Nephron (organoid): ENCODE results near the gene PTPRN2.

Experiments
- H3K27ac Mint-ChIP-seq, 3 experiments: 2 replicates each; pipeline ENCODE4 v1.8.0; 2020; ENCODE audit warnings: mixed read lengths in 3 of 3, mild to moderate bottlenecking in 2 of 3, moderate library complexity in 1 of 3
- H3K27me3 Mint-ChIP-seq: 2 replicates; pipeline ENCODE4 v1.8.0; 2021; ENCODE audit warnings: low read depth, mild to moderate bottlenecking, moderate library complexity, mixed read lengths
- H3K36me3 Mint-ChIP-seq: 2 replicates; pipeline ENCODE4 v1.8.0; 2020; ENCODE audit warnings: low read depth, mixed read lengths
- H3K4me1 Mint-ChIP-seq: 2 replicates; pipeline ENCODE4 v1.8.0; 2020; ENCODE audit warnings: mixed read lengths
- H3K4me3 Mint-ChIP-seq, 3 experiments: 2 replicates each; pipeline ENCODE4 v1.8.0; 2020; ENCODE audit warnings: mild to moderate bottlenecking in 3 of 3, mixed read lengths in 3 of 3, moderate library complexity in 2 of 3
- H3K9me3 Mint-ChIP-seq: 2 replicates; pipeline ENCODE4 v1.8.0; 2020; ENCODE audit warnings: mixed read lengths
- TF ChIP-seq, protein P1 (sequence below), 3 experiments: fragments of 200-600 bp; sonication (generic); IDR thresholded peaks; one replicate each; pipeline ENCODE4 v1.5.0; 2021; ENCODE audit warnings: antibody characterized with exemption in 3 of 3; ENCODE audit not compliant: unreplicated experiment in 3 of 3

PTPRN2 gene

DNA sequence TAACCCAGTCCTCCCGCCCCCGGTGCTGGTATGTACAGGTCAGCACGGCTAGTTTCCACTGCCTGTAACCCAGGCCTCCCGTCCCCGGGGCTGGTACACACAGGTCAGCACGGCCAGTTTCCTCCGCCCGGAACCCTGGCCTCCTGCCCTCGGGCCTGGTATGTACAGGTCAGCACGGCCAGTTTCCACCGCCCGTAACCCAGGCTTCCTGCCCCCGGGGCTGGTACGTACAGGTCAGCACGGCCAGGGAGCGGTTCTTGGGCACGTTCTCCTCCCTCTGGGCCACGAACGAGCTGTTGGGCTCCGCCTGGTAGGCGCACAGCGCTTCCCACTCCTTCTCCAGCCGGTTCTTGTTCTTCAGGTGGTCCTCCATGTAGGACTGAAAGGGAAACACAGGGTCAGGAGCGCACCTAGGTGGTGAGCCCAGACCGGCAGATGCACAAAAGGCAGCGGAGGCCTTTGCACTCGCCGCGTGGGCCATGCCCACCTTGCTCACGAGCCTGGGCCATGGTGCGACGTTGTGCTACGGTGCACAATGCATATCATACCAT is 966.4 kb downstream of the PTPRN2 start:
- peaks cover 34% of the 10 kb centered on the region for H3K27me3 Mint-ChIP-seq
- no peaks in the 10 kb centered on the region for H3K9me3 Mint-ChIP-seq
- H3K4me3 Mint-ChIP-seq = no peak overlapping the region
- H3K4me1 Mint-ChIP-seq = peaks cover 6% of the 10 kb centered on the region
- no peak overlapping the region for H3K27ac Mint-ChIP-seq
- TF ChIP-seq, protein P1, sequence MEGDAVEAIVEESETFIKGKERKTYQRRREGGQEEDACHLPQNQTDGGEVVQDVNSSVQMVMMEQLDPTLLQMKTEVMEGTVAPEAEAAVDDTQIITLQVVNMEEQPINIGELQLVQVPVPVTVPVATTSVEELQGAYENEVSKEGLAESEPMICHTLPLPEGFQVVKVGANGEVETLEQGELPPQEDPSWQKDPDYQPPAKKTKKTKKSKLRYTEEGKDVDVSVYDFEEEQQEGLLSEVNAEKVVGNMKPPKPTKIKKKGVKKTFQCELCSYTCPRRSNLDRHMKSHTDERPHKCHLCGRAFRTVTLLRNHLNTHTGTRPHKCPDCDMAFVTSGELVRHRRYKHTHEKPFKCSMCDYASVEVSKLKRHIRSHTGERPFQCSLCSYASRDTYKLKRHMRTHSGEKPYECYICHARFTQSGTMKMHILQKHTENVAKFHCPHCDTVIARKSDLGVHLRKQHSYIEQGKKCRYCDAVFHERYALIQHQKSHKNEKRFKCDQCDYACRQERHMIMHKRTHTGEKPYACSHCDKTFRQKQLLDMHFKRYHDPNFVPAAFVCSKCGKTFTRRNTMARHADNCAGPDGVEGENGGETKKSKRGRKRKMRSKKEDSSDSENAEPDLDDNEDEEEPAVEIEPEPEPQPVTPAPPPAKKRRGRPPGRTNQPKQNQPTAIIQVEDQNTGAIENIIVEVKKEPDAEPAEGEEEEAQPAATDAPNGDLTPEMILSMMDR (IDR thresholded peaks at IDR 0.05; ENCODE audit: unreplicated experiment in 3 of 3) = no peak
- no peaks in the 10 kb centered on the region for H3K36me3 Mint-ChIP-seq

DNA sequence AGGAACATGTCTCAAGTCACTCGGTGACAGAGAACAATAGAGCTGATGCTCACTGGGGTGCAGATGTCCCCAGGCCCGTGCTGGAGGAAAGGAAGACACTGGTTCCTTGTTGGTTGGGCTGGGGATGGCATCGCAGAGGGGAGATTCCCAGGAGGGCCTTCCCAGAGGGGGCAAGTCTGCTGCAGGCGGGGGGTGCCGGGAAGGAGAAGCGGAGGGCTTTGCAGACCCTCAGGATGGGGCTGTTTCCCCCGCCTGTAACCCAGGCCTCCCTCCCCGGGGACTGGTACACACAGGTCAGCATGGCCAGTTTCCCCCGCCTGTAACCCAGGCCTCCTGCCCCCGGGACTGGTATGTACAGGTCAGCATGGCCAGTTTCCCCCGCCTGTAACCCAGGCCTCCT is 967.0 kb downstream of the PTPRN2 start:
- H3K27ac Mint-ChIP-seq = no peak overlapping the region
- TF ChIP-seq, protein P1 (IDR thresholded peaks at IDR 0.05; ENCODE audit: unreplicated experiment in 3 of 3) = no peak
- H3K27me3 Mint-ChIP-seq = peaks cover 30% of the 10 kb centered on the region
- no peaks in the 10 kb centered on the region for H3K36me3 Mint-ChIP-seq
- no peak overlapping the region for H3K4me3 Mint-ChIP-seq
- no peaks in the 10 kb centered on the region for H3K9me3 Mint-ChIP-seq
- peaks cover 12% of the 10 kb centered on the region for H3K4me1 Mint-ChIP-seq

DNA sequence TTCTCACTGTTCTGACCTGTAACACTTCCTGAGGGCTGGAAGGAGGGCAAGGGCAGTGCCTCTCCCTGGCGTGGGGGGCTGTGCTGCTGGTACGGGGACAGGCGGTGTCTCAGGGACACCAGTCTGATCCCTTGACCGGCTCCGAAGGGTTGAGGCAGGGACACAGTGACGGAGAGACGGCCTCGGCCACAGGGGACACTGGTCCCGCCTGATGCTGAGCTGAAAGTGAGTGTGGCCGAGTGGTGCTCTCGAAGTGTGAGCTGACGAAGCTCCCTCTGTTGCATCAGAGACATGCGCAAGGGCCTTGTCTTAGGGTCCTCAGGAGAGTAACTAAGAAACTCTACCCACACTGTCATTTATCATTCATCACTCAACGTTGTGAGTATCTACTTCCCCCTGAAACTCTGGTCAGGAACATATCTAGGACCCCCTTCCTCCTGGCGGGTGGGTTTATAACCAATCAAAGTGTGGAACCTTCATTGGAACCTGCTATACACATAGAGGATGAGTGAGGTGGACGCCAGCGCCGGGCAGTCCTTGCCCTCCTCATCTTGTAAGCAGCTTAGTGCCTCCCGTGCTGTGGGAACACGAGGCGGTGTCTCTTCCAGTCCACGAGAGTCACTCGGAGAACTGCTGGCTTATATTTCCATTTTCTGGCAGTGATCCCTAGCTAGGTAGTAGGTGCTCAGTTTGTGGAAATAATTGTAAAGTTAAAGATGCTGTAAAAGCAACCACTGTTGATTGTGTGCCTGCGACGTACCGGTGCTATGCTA is 967.7 kb downstream of the PTPRN2 start:
- TF ChIP-seq, protein P1 (IDR thresholded peaks at IDR 0.05; ENCODE audit: unreplicated experiment in 3 of 3) = no peak
- H3K36me3 Mint-ChIP-seq = no peaks in the 10 kb centered on the region
- peaks cover 25% of the 10 kb centered on the region for H3K27me3 Mint-ChIP-seq
- no peak overlapping the region for H3K4me3 Mint-ChIP-seq
- peaks cover 19% of the 10 kb centered on the region for H3K4me1 Mint-ChIP-seq
- H3K27ac Mint-ChIP-seq = no peak overlapping the region
- no peaks in the 10 kb centered on the region for H3K9me3 Mint-ChIP-seq

DNA sequence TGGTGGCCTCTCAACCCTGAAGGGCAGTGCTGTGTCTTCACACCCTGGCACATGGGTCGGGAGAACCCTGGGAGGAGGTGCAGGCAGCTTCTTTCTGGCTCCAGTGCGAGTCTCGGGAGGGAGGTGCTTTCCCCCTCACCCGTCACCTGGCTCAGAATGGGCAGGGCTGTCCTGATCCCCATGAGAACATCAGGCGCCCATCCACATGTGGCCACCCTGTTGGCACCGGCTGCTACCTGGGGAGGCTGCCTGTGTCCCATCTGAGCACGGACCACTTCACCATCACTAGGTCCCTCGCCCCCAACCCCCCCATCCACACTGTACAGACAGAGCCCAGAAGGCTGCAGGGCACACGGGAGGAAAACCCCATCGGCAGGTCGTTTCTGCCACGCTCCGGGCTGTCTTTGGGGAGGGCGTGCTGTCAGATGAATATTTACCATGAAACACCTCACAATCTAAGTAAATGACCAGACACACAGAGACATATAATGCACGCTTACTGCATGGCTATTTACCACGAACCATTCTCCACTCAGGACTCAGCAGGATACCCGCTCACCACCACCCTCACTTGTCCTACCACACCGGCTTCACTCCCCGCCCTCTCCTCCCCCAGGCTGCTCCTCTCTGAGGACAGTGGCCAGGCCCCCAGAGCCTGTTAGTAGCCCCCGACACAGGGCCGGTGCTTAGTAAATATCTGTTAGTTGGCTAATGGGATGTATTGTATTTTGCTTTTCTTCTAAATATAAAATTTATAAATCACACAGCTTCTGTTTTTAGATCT is 968.6 kb downstream of the PTPRN2 start:
- Mint-ChIP-seq H3K9me3 (no peaks in the 10 kb centered on the region), H3K27ac (no peak overlapping the region), H3K36me3 (no peaks in the 10 kb centered on the region), H3K27me3 (peaks cover 21% of the 10 kb centered on the region), H3K4me1 (peaks cover 26% of the 10 kb centered on the region), H3K4me3 (no peak overlapping the region)
- TF ChIP-seq, protein P1 (IDR thresholded peaks at IDR 0.05; ENCODE audit: unreplicated experiment in 3 of 3) = no peak

DNA sequence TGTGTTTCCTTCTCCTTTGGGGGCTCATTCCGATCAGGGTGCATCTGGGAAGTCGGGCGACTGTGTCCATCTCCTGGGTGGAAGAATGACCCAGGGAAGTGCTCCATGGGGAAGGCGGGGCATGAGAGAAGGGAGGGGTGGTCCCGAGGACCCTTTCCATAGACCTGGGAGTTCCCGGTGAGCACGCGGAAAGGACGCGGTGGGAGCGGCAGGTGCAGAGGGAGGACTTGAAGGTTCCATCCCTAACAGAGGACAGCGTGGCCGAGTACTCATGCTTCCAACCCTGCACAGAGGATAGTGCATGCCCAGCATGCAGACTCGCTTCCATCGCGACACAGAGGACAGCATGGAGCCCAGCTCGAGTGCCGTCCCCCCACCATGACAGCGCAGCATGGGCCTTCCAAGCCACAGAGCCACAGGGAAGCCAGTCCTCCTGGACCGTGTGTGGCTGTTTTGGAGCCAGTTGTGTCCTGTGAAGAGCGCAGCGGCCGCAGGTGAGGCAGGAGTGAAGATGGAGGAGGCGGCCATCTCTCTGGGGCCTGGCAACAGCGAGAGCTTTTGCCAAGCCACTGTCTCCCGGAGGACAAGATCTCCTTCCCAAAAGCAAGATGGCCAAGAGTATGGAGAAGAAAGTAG is 969.4 kb downstream of the PTPRN2 start:
- H3K4me1 Mint-ChIP-seq = peaks cover 26% of the 10 kb centered on the region
- H3K27ac Mint-ChIP-seq = no peak overlapping the region
- no peaks in the 10 kb centered on the region for H3K36me3 Mint-ChIP-seq
- peaks cover 21% of the 10 kb centered on the region for H3K27me3 Mint-ChIP-seq
- H3K4me3 Mint-ChIP-seq = no peak overlapping the region
- H3K9me3 Mint-ChIP-seq = no peaks in the 10 kb centered on the region
- TF ChIP-seq, protein P1 (IDR thresholded peaks at IDR 0.05; ENCODE audit: unreplicated experiment in 3 of 3) = no peak
